Measurements from ENCODE around the gene SYT3. TPM values are rescaled to one million over a fixed set of nuclear protein-coding genes. Genes with fewer than 3 reads are reported as not detected.

The SYT3 gene
- not detected for total RNA-seq

GRCh38 chr19:50639121-50640112 lies at the start of gene SYT3:
Gene SYT3 (minus strand): TSS chr19:50639881. CDS start chr19:50637411, 2,470 bp downstream.
- no peak for DNase-seq (ENCODE audit: low spot score)

DNA sequence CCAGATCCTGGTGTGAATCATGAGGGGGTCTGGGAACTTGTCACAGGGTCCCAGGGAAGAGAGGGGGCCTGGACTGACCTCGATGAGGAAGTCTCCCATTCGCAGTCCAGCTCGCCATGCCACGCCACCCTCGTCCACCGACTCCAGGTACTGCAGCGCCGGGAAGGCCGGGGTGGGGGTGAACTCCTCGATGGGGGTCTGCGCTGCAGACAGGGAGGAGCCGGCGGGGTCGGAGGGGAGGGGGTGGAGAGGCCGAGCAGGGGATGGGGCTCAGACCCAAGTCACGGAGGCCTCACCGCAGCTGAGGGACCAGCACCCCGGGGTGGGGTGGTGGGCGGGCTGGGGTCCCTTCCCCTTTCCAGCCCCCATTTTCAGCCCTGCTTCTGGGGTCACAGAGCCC lies 49.1 kb upstream of the SYT3 start:
- H3K36me3 ChIP-seq, result no peaks in the 10 kb centered on the region
- H3K27me3 ChIP-seq (replicated peaks; ENCODE audit: insufficient read depth), result no peaks in the 10 kb centered on the region
- no peak overlapping the region for H3K4me3 ChIP-seq
- ATAC-seq (ENCODE audit: insufficient number of reproducible peaks, low FRiP score, low read depth) (no peak), DNase-seq (ENCODE audit: low spot score) (no peak)
- H3K27ac ChIP-seq, result no peak overlapping the region
- no peak for TF ChIP-seq CTCF (IDR thresholded peaks at IDR 0.05)
- H3K4me1 ChIP-seq (ENCODE audit: control insufficient read depth in 1 of 2, low read depth in 2 of 2), result no peaks in the 10 kb centered on the region
- H3K9me3 ChIP-seq, result no peaks in the 10 kb centered on the region

More at GRCh38 chr19:50639121-50640112, at the start of gene SYT3:
- Histone ChIP-seq H3K9me3 (peaks cover 4% of the 10 kb centered on the region), H3K36me3 (no peaks in the 10 kb centered on the region), H3K4me1 (ENCODE audit: control insufficient read depth in 1 of 2, low read depth in 2 of 2) (no peaks in the 10 kb centered on the region), H3K4me3 (peak within 1 kb of the TSS; percentile 44), H3K27ac (no peak within 1 kb of the TSS), H3K27me3 (replicated peaks; ENCODE audit: insufficient read depth) (no peaks in the 10 kb centered on the region)
- ATAC-seq (ENCODE audit: insufficient number of reproducible peaks, low FRiP score, low read depth), result no peak
- TF ChIP-seq CTCF (IDR thresholded peaks at IDR 0.05), result no peak

GRCh38 chr19:50686310-50687032 lies 46.8 kb upstream of the SYT3 start:
- H3K27me3 ChIP-seq (replicated peaks; ENCODE audit: insufficient read depth), result no peaks in the 10 kb centered on the region
- no peak for ATAC-seq (ENCODE audit: insufficient number of reproducible peaks, low FRiP score, low read depth)
- H3K36me3 ChIP-seq, result no peaks in the 10 kb centered on the region
- no peak for DNase-seq (ENCODE audit: low spot score)
- H3K4me1 ChIP-seq (ENCODE audit: control insufficient read depth in 1 of 2, low read depth in 2 of 2), result no peaks in the 10 kb centered on the region
- no peaks in the 10 kb centered on the region for H3K9me3 ChIP-seq
- H3K27ac ChIP-seq, result no peak overlapping the region
- no peak for TF ChIP-seq CTCF (IDR thresholded peaks at IDR 0.05)
- H3K4me3 ChIP-seq, result no peak overlapping the region

- no peak overlapping the region for H3K27ac ChIP-seq
- H3K4me3 ChIP-seq, result no peak overlapping the region
- H3K27me3 ChIP-seq (replicated peaks; ENCODE audit: insufficient read depth), result no peaks in the 10 kb centered on the region
These were observed 39.8 kb upstream of the SYT3 start for GRCh38 chr19:50679177-50680125.

More at GRCh38 chr19:50679177-50680125, 39.8 kb upstream of the SYT3 start:
- Histone ChIP-seq H3K9me3 (no peaks in the 10 kb centered on the region), H3K4me1 (ENCODE audit: control insufficient read depth in 1 of 2, low read depth in 2 of 2) (no peaks in the 10 kb centered on the region), H3K36me3 (no peaks in the 10 kb centered on the region)
- TF ChIP-seq CTCF (IDR thresholded peaks at IDR 0.05), result no peak
- ATAC-seq (ENCODE audit: insufficient number of reproducible peaks, low FRiP score, low read depth) (no peak), DNase-seq (ENCODE audit: low spot score) (no peak)

All from thoracic aorta (tissue), 2 donors.